Transverse colon (tissue), 4 donors: ENCODE data around the gene ZNF793. TPM values are rescaled to one million over a fixed set of nuclear protein-coding genes. Genes with fewer than 3 reads are reported as not detected.

ENCODE experiments used
- DNase-seq: peaks from one replicate; pipeline ENCODE4 v3.0.0-alpha.2; 2019
- H3K27ac ChIP-seq, 4 donors: fragments of 200-600 bp; sonication (generic); 2 replicates each; pipeline ENCODE4 v1.5.1; 2016 to 2018; ENCODE audit warnings: inconsistent platforms in 4 of 4
- H3K27me3 ChIP-seq: fragments of 200-600 bp; sonication (generic); 2 replicates; pipeline ENCODE4 v1.5.1; 2017; ENCODE audit warnings: inconsistent platforms
- H3K36me3 ChIP-seq, 4 donors: fragments of 200-600 bp; sonication (generic); 2 replicates each; pipeline ENCODE4 v1.5.1; 2017 to 2019; ENCODE audit warnings: inconsistent platforms in 4 of 4
- H3K4me1 ChIP-seq, 4 donors: fragments of 200-600 bp; sonication (generic); 2 replicates each; pipeline ENCODE4 v1.5.1; 2017 to 2020; ENCODE audit warnings: inconsistent platforms in 4 of 4
- H3K4me3 ChIP-seq, 4 donors: fragments of 200-600 bp; sonication (generic); 1 replicate in 1 of 4; 2 replicates in 3 of 4; pipeline versions ENCODE4 v1.5.1 to v1.6.1; 2017 to 2019; ENCODE audit warnings: inconsistent platforms in 4 of 4
- H3K9me3 ChIP-seq, 2 donors: fragments of 200-600 bp; sonication (generic); 2 replicates each; pipeline ENCODE4 v1.5.1; 2017 to 2019; ENCODE audit warnings: inconsistent platforms in 2 of 2
- EP300 ChIP-seq: sonication (generic); formaldehyde crosslinking; IDR thresholded peaks from one replicate; pipeline ENCODE4 v1.6.1; 2017; ENCODE audit warnings: antibody characterized with exemption, low read depth
- POLR2A ChIP-seq: fragments of 450-650 bp; IDR thresholded peaks from one replicate; pipeline ENCODE4 v1.6.1; 2016; ENCODE audit warnings: antibody characterized with exemption, mild to moderate bottlenecking, moderate library complexity
- POLR2AphosphoS5 ChIP-seq, 3 donors: sonication (generic); formaldehyde crosslinking; IDR thresholded peaks; one replicate each; pipeline ENCODE4 v1.6.1; 2016; ENCODE audit warnings: antibody characterized with exemption in 3 of 3
- WGBS, 2 donors: methylation state at CpG; one replicate each; pipeline ENCODE4 v1.1.5; 2018; ENCODE audit warnings: low coverage in 1 of 2; 5-methylcytosine and 5-hydroxymethylcytosine counted together
- in situ Hi-C, 4 donors: fragments of 200-750 bp; cut with MboI; loops; one replicate each; pipeline versions ENCODE4 v1.15.0 to v1.15.1; 2017; ENCODE audit warnings: low sequenced_read_pairs in 3 of 4, low pct_ligation_motif_present in 1 of 4, low pct_unique_long_range_greater_than_20kb in 1 of 4
- intact Hi-C: fragments of 100-400 bp; cut with DNase I; formaldehyde crosslinking; loops from one replicate; pipeline ENCODE4 v1.15.1; 2023; ENCODE audit warnings: low total_unique reads
- total RNA-seq, 4 donors: library from RNA; depleted of rRNA; stranded (reverse); fragments of >200 nt; gene quantifications; one replicate each; pipeline ENCODE4 v1.1.0, GENCODE V29; 2016
- TF ChIP-seq, protein P1 (sequence below), 5 experiments: fragments of 200-600 bp in 3 of 5; fragments of 450-650 bp in 2 of 5; sonication (generic) in 3 of 5; IDR thresholded peaks; 1 replicate in 2 of 5; 2 replicates in 3 of 5; pipeline ENCODE4 v1.5.1; 2016 to 2017; ENCODE audit warnings: antibody characterized with exemption in 5 of 5, inconsistent platforms in 3 of 5, mild to moderate bottlenecking in 2 of 5, moderate library complexity in 1 of 5

The ZNF793 gene
- total RNA-seq, 4 donors from 2014 or later: 0.75 to 6.8 (median 4.1) TPM

DNA sequence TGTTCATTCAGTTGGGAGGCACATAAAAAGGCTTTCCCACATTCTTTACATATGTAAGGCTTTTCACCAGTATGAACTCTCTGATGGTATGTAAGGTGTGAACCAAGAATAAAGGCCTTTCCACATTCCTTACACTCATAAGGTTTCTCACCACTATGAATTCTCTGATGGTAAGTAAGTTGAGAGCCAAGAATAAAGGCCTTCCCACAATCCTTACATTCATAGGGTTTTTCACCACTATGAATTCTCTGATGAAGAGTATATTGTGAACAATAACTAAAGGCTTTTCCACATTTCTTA, 58.6 kb downstream of the ZNF793 start:
- Histone ChIP-seq H3K27ac (no peak overlapping the region), H3K4me1 (no peaks in the 10 kb centered on the region), H3K36me3 (peaks cover 0 to 79% (median 36%) of the 10 kb centered on the region in 4 donors), H3K9me3 (peaks cover 84 to 100% of the 10 kb centered on the region in 2 donors), H3K27me3 (no peaks in the 10 kb centered on the region), H3K4me3 (no peak overlapping the region)
- intact Hi-C loops: no loop called here
- no peak for DNase-seq
- in situ Hi-C loops: no loop called here
- TF ChIP-seq POLR2AphosphoS5 (IDR thresholded peaks at IDR 0.05) (no peak), EP300 (no peak), POLR2A (no peak)
- TF ChIP-seq, protein P1, sequence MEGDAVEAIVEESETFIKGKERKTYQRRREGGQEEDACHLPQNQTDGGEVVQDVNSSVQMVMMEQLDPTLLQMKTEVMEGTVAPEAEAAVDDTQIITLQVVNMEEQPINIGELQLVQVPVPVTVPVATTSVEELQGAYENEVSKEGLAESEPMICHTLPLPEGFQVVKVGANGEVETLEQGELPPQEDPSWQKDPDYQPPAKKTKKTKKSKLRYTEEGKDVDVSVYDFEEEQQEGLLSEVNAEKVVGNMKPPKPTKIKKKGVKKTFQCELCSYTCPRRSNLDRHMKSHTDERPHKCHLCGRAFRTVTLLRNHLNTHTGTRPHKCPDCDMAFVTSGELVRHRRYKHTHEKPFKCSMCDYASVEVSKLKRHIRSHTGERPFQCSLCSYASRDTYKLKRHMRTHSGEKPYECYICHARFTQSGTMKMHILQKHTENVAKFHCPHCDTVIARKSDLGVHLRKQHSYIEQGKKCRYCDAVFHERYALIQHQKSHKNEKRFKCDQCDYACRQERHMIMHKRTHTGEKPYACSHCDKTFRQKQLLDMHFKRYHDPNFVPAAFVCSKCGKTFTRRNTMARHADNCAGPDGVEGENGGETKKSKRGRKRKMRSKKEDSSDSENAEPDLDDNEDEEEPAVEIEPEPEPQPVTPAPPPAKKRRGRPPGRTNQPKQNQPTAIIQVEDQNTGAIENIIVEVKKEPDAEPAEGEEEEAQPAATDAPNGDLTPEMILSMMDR (IDR thresholded peaks at IDR 0.05): no peak

DNA sequence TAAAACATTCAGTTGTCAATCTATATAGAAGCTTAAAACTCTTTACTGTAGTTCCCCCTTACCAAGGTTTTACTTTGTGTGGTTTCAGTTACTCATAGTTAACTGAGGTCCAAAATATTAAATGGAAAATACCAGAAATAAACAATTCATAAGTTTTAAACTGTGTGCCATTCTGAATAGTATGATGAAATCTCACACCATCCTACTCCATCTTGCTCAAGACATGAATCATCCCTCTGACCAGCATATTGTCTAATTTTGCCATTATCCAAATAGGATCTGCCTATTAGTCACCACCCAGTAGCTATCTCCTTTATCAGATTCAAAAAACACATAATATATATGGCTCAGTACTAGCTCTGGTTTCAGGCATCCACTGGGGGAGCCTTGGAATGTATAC, 65.5 kb downstream of the ZNF793 start:
- Histone ChIP-seq H3K36me3 (peaks cover 0 to 46% (median 23%) of the 10 kb centered on the region in 4 donors), H3K4me3 (no peak overlapping the region), H3K9me3 (peaks cover 25 to 49% of the 10 kb centered on the region in 2 donors), H3K27ac (no peak overlapping the region), H3K4me1 (no peaks in the 10 kb centered on the region), H3K27me3 (no peaks in the 10 kb centered on the region)
- DNase-seq: no peak
- intact Hi-C loops: no loop called here
- in situ Hi-C loops: no loop called here
- TF ChIP-seq, protein P1 (IDR thresholded peaks at IDR 0.05): no peak
- TF ChIP-seq POLR2A: no peak
- TF ChIP-seq EP300: no peak
- no peak for TF ChIP-seq POLR2AphosphoS5 (IDR thresholded peaks at IDR 0.05)

DNA sequence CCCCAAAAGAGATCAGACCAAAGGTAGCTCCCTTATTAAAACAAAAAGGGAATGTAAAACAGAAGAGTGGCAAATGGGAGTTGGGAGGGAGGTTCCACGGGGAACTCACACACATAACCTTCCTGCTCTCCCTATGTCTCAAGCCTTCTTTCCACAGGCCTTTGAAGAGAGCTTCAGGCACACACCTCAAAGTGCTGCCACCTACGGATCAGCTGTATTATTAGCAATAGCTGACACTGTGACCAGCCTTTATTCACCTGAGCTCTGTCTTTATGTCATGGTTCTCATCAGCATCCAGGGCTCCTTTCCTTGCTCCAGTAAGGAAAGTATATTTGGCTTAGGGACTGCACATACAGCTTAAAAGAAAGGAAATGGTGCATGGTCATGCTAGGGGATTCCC, 76.6 kb downstream of the ZNF793 start:
- Histone ChIP-seq H3K36me3 (peaks cover 4 to 80% (median 37%) of the 10 kb centered on the region in 4 donors), H3K4me1 (no peaks in the 10 kb centered on the region), H3K4me3 (no peak overlapping the region), H3K27ac (no peak overlapping the region), H3K27me3 (no peaks in the 10 kb centered on the region), H3K9me3 (peaks cover 61 to 89% of the 10 kb centered on the region in 2 donors)
- TF ChIP-seq POLR2AphosphoS5 (IDR thresholded peaks at IDR 0.05): no peak
- TF ChIP-seq EP300: no peak
- no peak for TF ChIP-seq POLR2A
- TF ChIP-seq, protein P1 (IDR thresholded peaks at IDR 0.05): no peak
- 50 to 91% methylated on average over 1 to 2 of the region's 2 CpGs for WGBS, 2 donors
- no peak for DNase-seq
- in situ Hi-C loops (no loop called here), intact Hi-C loops (no loop called here)

Other genes starting within 250 kb of the ZNF793 start
- 10 to 100 TPM in 1 of 4 donors, 1 to 10 TPM in 3; 3.4 to 29.9 (median 7.1) TPM for gene ZNF527, start 135.8 kb upstream of the ZNF793 start, total RNA-seq
- 1 to 10 TPM in 3 of 4 donors, not detected in 1; 2.2 to 5.9 (median 5.4) TPM for gene ZNF569, start 39.5 kb upstream of the ZNF793 start, total RNA-seq
- 1 to 10 TPM in 3 of 4 donors, under 1 TPM in 1; 0.37 to 4.6 (median 2.7) TPM for gene ZNF570, start 37.6 kb upstream of the ZNF793 start, total RNA-seq
- 1 to 10 TPM in 3 of 4 donors, not detected in 1; 1.1 to 4.8 (median 3.1) TPM for gene ZNF571, start 87.9 kb downstream of the ZNF793 start, total RNA-seq
- gene ZNF540, start 87.9 kb downstream of the ZNF793 start, total RNA-seq: 1 to 10 TPM in 2 of 4 donors, under 1 TPM in 1, not detected in 1; 0.40 to 3.4 (median 3.3) TPM
- 10 to 100 TPM in 2 of 4 donors, 1 to 10 TPM in 2; 3.6 to 28.4 (median 10.9) TPM for gene ZFP30, start 148.5 kb downstream of the ZNF793 start, total RNA-seq
- gene ZNF607, start 212.8 kb downstream of the ZNF793 start, total RNA-seq: 1 to 10 TPM in 3 of 4 donors, under 1 TPM in 1; 0.37 to 6.5 (median 2.8) TPM